ENCODE measurements around the gene SVIL.
"Not testable (repeated sequence)": the region's sequence is repeated elsewhere in the genome, so short reads cannot be mapped to it uniquely, and the experiment has no call there.

Gene SVIL

DNA sequence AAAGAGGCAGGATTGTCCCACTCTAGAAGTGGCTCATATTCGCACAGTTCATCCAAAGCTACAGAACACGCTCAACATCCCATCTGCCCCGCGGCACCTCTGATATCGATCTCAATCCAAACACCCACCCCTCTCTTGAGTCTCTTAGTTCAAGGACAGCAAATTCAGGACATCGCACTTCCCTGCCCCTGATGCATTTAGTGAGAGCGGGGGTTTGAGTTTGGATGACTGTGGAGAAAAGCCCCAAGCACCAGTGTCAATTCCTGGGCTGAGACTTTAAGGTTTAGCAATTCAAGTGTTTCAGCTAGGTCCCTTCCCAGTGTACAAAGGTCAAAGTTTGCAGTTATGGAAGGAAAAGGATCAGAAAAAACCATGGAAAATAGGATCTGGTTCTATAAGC, 179.7 kb downstream of the SVIL start:
- no peak for DNase-seq (ENCODE audit: low read depth, low spot score)

- DNase-seq (ENCODE audit: low read depth, low spot score), result no peak
Measured at GRCh38 chr10:29454250-29454649, 180.5 kb downstream of the SVIL start.

DNA sequence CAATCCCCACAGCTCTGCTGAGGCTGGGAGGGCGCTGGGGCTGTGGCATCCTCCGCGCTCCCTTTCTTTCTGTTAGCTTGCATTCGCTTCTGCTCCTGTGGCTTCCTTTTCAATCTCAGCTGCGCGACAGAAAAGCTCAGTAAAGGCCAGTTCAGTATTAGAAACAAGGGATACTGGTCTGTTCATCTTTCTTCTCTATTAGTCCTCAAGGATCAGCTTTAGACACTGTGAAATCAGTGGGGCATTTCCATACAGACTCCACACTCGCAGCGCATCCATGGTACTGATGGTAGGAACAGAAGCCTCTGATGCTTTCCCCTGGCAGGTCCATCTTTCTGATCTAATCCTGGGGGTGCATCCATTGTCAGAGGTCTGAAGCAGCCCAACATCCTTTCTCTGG, 182.2 kb downstream of the SVIL start:
- no peak for DNase-seq (ENCODE audit: low read depth, low spot score)

DNA sequence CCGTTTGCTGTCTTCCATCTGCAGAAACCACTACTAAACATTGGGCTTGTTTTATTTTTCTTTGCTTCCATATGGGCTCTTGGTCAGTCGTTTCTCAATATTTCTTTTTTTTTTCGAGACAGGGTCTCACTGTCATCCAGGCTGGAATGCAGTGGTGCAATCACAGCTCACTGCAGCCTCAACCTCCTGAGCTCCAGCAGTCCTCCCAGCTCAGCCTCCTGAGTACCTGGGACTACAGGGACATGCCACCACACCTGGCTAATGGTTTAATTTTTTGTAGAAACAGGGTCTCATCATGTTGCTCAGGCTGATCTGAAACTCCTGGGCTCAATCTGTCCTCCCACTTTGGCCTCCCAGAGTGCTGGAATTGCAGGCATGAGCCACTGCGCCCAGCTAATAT, 182.8 kb downstream of the SVIL start:
- DNase-seq (ENCODE audit: low read depth, low spot score), result no peak

DNA sequence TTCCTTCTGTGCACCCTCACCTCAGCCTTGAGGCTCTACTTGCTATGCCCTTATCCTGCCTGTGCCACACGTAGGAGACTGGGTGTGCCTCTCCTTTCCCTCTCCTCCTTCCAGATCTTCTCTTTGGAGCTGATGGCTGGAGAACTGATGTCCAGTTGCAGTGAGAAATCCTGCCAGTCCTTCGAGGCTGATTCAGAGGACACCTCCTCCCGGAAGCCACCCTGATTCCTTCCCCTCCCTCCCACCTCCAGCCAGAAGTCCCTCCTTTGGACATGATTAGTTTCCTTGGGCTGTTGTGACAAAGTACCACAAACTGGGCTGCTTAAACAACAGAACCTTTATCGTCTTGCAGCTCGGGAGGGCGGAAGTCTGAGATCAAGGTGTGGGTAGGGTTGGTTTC, 184.4 kb downstream of the SVIL start:
- no peak for DNase-seq (ENCODE audit: low read depth, low spot score)

GRCh38 chr10:29448756-29449592, 185.8 kb downstream of the SVIL start:
- DNase-seq (ENCODE audit: low read depth, low spot score), result peak; percentile 42

DNA sequence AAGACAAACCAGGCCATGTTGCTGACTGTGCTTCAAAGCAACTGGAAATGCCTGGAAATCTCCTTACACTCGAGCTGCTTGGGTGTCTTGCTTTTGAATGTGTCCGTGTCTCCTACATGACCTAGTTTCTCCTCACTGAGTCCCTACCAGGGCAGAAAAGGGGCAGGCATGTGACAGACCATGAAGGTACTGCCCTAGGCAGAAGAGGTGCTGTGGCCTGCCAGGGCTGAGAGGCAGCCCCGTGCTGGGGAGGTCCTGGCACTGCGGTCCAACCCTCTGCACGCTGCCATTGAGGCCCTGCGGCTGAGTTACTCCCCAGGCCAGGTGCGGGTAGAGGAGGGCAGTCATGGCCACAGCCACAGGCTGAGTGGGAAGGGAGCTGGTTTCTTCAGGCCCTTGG, 186.6 kb downstream of the SVIL start:
- DNase-seq (ENCODE audit: low read depth, low spot score), result no peak

- DNase-seq (ENCODE audit: low read depth, low spot score), result no peak
Measured at GRCh38 chr10:29446327-29446726, 188.4 kb downstream of the SVIL start.

- DNase-seq (ENCODE audit: low read depth, low spot score), result no peak
Measured at GRCh38 chr10:29443745-29444523, 190.8 kb downstream of the SVIL start.

- no peak for DNase-seq (ENCODE audit: low read depth, low spot score)
Measured at GRCh38 chr10:29440981-29441380, 193.8 kb downstream of the SVIL start.

GRCh38 chr10:29439005-29439404, 195.8 kb downstream of the SVIL start:
- not testable (repeated sequence) for DNase-seq (ENCODE audit: low read depth, low spot score)

DNA sequence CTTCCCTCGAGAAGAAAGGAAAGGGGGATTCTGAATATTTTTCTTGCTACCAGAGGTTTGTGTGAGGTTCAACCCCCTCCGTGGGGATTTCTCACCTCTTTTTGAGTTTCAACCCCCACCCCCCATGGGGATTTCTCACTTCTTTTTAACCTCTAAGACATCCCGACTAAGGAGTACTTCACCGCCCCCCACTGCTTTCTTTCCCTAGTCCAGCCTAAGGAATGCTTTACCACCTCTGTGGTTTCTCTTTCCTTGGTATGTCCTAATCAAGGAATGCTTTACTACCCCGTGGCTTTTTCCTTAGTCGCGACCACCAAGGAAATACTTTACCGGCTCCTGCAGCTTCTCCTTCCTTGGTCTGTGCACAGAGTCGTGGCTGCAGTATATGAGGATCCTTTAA, 196.5 kb downstream of the SVIL start:
- no peak for DNase-seq (ENCODE audit: low read depth, low spot score)

- DNase-seq (ENCODE audit: low read depth, low spot score), result no peak
Measured at GRCh38 chr10:29437871-29438270, 196.9 kb downstream of the SVIL start.

GRCh38 chr10:29435809-29436501, 198.8 kb downstream of the SVIL start:
- DNase-seq (ENCODE audit: low read depth, low spot score), result no peak

DNA sequence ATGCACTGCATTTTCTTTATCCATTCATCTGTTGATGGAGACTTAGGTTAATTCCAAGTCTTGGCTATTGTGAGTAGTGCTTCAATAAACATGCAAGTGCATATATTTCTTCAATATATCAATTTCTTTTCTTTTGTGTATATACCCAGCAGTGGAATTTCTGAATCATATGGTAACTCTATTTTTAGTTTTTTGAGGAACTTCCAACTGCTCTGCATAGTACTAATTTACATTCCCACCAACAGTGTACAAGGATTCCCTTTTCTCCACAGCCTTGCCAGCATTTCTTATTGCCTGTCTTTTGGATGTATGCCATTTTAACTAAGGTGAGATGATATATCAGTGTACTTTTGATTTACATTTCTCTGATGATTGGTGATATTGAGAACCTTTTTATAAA, 200.7 kb downstream of the SVIL start:
- DNase-seq (ENCODE audit: low read depth, low spot score), result no peak

- no peak for DNase-seq (ENCODE audit: low read depth, low spot score)
Measured at GRCh38 chr10:29431711-29432110, 203.1 kb downstream of the SVIL start.

DNA sequence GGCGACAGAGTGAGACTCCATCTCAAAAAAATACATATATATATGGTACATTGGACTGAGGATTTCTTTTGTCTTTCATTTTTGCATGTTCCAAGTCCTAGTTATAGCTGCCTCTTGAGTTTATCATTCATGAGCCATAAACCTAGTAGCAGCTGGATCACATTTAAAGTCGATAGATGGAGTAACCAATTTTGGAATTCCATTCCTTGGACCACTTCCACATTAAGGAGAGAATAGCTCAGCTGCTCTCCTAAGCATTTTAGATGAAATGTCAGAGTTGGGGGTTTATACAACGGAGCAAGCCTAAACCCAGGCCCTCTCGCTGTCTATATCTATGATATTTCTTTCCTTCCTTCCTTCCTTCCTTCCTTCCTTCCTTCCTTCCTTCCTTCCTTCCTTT, 204.7 kb downstream of the SVIL start:
- no peak for DNase-seq (ENCODE audit: low read depth, low spot score)

- no peak for DNase-seq (ENCODE audit: low read depth, low spot score)
Measured at GRCh38 chr10:29428486-29428885, 206.3 kb downstream of the SVIL start.

DNA sequence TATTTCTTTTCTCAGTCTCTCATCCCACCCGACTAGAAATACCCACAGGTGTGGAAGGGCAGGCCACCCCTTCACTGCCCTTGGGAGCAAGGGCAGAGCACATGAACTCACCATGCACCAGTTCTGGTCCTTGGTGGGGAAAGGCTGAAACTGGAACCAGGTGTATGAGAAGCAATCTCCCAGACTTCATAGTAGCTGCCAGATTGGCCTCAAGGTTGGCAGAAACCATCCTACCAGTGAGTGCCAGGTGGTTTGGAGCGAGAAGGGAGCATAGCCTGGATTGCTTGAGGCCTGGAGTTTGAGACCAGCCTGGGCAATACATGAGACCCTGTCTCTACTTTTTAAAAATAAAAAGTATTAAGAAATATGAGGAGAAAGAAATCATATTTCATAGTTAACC, 207.1 kb downstream of the SVIL start:
- DNase-seq (ENCODE audit: low read depth, low spot score), result no peak

DNA sequence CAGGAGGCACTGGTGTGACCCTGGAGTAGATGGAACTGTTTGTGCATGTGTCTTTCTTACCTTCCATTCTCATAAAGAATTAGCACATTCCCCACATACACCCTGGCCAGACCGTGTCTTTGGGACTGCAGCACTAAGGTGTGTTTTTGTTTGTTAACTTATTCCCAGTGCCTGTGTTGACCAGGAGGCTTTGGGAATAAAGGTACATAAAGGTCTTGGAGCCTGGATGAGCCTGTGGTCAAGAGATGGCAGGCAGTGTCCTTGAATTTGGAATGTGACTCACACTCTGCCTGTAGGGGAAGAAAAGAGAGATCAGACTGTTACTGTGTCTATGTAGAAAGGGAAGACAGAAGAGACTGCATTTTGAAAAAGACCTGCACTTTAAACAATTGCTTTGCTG, 208.4 kb downstream of the SVIL start:
- no peak for DNase-seq (ENCODE audit: low read depth, low spot score)

GRCh38 chr10:29424017-29424416, 210.8 kb downstream of the SVIL start:
- DNase-seq (ENCODE audit: low read depth, low spot score), result no peak

DNA sequence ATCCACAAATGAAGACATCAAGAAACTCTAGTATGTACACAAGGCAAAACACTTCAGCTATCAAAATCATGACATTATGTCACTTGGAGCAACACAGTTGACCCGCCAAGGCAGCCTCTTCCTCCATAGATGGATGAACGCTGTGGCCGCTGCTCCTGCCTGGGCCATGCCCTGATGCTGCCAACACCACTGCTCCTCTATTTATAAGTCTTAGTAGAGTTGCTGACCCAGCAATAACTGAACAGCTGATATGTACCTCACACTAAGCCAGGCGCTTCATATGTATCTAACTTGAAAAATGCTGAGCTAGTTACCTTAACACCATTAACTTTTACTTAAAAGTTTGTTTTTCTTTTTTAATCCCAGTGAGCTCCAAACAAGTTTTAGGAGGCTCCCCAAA, 214.0 kb downstream of the SVIL start:
- no peak for DNase-seq (ENCODE audit: low read depth, low spot score)
